ENCODE measurements around the gene PRKG1. TPM values are rescaled to one million over a fixed set of nuclear protein-coding genes. Genes with fewer than 3 reads are reported as not detected.

PRKG1 gene
- total and polyA plus RNA-seq, 2 experiments from 2014 or later = 18.2 to 21.1 TPM

DNA sequence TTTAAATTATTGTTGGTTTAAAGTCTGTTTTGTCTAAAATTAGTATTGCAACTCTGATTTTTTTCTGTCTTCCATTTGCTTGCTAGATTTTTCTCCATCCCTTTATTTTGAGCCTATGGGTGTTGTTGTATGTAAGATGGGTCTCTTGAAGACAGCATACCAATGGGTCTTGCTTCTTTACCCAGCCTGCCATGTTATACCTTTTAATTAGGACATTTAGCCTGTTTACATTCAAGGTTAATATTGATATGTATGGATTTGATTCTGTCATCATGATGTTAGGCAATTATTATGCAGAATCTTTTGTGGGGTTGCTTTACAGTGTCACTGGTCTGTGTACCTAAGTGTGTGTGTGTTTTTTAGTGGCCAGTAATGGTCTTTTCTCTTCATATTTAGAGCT lies 906.5 kb downstream of the PRKG1 start:
- ATAC-seq (no peak), DNase-seq (ENCODE audit: low spot score) (no peak)
- H3K4me1 ChIP-seq (ENCODE audit: insufficient read depth) = no peaks in the 10 kb centered on the region

More for the DNA sequence above, 906.5 kb downstream of the PRKG1 start:
- Mint-ChIP-seq H3K27ac (no peak overlapping the region), H3K4me3 (no peak overlapping the region), H3K27me3 (ENCODE audit: insufficient read depth, low read depth, poor library complexity) (peaks cover 2% of the 10 kb centered on the region), H3K9me3 (peaks cover 4% of the 10 kb centered on the region; the same call in 2 of the 3 replicates), H3K36me3 (ENCODE audit: low read depth) (peaks cover 3% of the 10 kb centered on the region; the same call in 1 of the 3 replicates), H3K4me1 (no peaks in the 10 kb centered on the region)
- Histone ChIP-seq H3K27ac (ENCODE audit: low read depth) (no peak overlapping the region), H3K4me3 (no peak overlapping the region), H3K27me3 (ENCODE audit: insufficient read depth) (no peaks in the 10 kb centered on the region), H3K36me3 (ENCODE audit: insufficient read depth) (no peaks in the 10 kb centered on the region), H3F3A (replicated peaks; ENCODE audit: low read depth) (no peaks in the 10 kb centered on the region), H2AFZ (no peak overlapping the region), H4K20me1 (replicated peaks; ENCODE audit: insufficient read depth) (no peaks in the 10 kb centered on the region), H3K9me2 (ENCODE audit: insufficient read depth) (no peaks in the 10 kb centered on the region), H3K79me2 (replicated peaks; ENCODE audit: insufficient read depth) (no peaks in the 10 kb centered on the region), H3K4me2 (no peak overlapping the region)
- TF ChIP-seq CTCF (conservative IDR thresholded peaks at IDR 0.05; ENCODE audit: low read depth in 2 of 2) (no peak), JUNB (IDR thresholded peaks at IDR 0.05; ENCODE audit: unreplicated experiment) (no peak), ZNF114 (CRISPR knock-in tag; IDR thresholded peaks at IDR 0.05) (no peak), EZH2 (IDR thresholded peaks at IDR 0.05; ENCODE audit: low read depth, unreplicated experiment) (no peak), POLR2AphosphoS5 (IDR thresholded peaks at IDR 0.05; ENCODE audit: low read depth) (no peak), ETS1 (IDR thresholded peaks at IDR 0.05) (no peak), CREB1 (CRISPR knock-in tag; IDR thresholded peaks at IDR 0.05; ENCODE audit: low read depth) (no peak), ZNF462 (CRISPR knock-in tag; IDR thresholded peaks at IDR 0.05) (no peak), NANOG (IDR thresholded peaks at IDR 0.05; ENCODE audit: borderline replicate concordance) (no peak), ZNF331 (CRISPR knock-in tag; IDR thresholded peaks at IDR 0.05; ENCODE audit: low read depth) (no peak), STAT1 (IDR thresholded peaks at IDR 0.05; ENCODE audit: unreplicated experiment) (no peak), EZH2phosphoT487 (IDR thresholded peaks at IDR 0.05; ENCODE audit: unreplicated experiment) (no peak)
- TF ChIP-seq, protein P1, sequence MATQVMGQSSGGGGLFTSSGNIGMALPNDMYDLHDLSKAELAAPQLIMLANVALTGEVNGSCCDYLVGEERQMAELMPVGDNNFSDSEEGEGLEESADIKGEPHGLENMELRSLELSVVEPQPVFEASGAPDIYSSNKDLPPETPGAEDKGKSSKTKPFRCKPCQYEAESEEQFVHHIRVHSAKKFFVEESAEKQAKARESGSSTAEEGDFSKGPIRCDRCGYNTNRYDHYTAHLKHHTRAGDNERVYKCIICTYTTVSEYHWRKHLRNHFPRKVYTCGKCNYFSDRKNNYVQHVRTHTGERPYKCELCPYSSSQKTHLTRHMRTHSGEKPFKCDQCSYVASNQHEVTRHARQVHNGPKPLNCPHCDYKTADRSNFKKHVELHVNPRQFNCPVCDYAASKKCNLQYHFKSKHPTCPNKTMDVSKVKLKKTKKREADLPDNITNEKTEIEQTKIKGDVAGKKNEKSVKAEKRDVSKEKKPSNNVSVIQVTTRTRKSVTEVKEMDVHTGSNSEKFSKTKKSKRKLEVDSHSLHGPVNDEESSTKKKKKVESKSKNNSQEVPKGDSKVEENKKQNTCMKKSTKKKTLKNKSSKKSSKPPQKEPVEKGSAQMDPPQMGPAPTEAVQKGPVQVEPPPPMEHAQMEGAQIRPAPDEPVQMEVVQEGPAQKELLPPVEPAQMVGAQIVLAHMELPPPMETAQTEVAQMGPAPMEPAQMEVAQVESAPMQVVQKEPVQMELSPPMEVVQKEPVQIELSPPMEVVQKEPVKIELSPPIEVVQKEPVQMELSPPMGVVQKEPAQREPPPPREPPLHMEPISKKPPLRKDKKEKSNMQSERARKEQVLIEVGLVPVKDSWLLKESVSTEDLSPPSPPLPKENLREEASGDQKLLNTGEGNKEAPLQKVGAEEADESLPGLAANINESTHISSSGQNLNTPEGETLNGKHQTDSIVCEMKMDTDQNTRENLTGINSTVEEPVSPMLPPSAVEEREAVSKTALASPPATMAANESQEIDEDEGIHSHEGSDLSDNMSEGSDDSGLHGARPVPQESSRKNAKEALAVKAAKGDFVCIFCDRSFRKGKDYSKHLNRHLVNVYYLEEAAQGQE (IDR thresholded peaks at IDR 0.05; ENCODE audit: unreplicated experiment) = no peak

Measured in GM23338 (cell line).